Upper lobe of left lung (tissue), 6 donors: ENCODE results near the gene GNPTAB. TPM values are rescaled to one million over a fixed set of nuclear protein-coding genes. Genes with fewer than 3 reads are reported as not detected.

Experiments
- ATAC-seq, 2 donors: fragments of 200-7000 bp; cut with Tn5 transposase; one replicate each; pipeline ENCODE4 v1.9.1; 2022; ENCODE audit warnings: mild to moderate bottlenecking in 2 of 2, moderate library complexity in 2 of 2; ENCODE audit not compliant: low FRiP score in 2 of 2
- DNase-seq, 2 donors: peaks; one replicate each; pipeline ENCODE4 v3.0.0-alpha.2; 2019 to 2020
- H3K27ac ChIP-seq, 4 donors: fragments of 200-600 bp; sonication (generic); one replicate each; pipeline ENCODE4 v1.5.1; 2016 to 2019
- H3K27me3 ChIP-seq, 4 donors: fragments of 200-600 bp; sonication (generic); one replicate each; pipeline ENCODE4 v1.5.1; 2017 to 2019
- H3K36me3 ChIP-seq, 4 donors: fragments of 200-600 bp; sonication (generic); one replicate each; pipeline ENCODE4 v1.5.1; 2016 to 2019
- H3K4me1 ChIP-seq, 4 donors: fragments of 200-600 bp; sonication (generic); one replicate each; pipeline ENCODE4 v1.5.1; 2018 to 2019
- H3K4me3 ChIP-seq, 4 donors: fragments of 200-600 bp; sonication (generic); one replicate each; pipeline ENCODE4 v1.5.1; 2017 to 2019; ENCODE audit warnings: mild to moderate bottlenecking in 2 of 4, moderate library complexity in 1 of 4
- H3K9me3 ChIP-seq, 4 donors: fragments of 200-600 bp; sonication (generic); one replicate each; pipeline ENCODE4 v1.5.1; 2018 to 2019
- EP300 ChIP-seq, 4 donors: sonication (generic); formaldehyde crosslinking; IDR thresholded peaks; one replicate each; pipeline ENCODE4 v1.5.1; 2017; ENCODE audit warnings: antibody characterized with exemption in 4 of 4, control low read depth in 2 of 4
- POLR2A ChIP-seq, 4 donors: fragments of 450-650 bp; IDR thresholded peaks; one replicate each; pipeline ENCODE4 v1.5.1; 2016 to 2017; ENCODE audit warnings: antibody characterized with exemption in 4 of 4, mild to moderate bottlenecking in 2 of 4
- POLR2AphosphoS5 ChIP-seq, 2 donors: sonication (generic); formaldehyde crosslinking; IDR thresholded peaks; one replicate each; pipeline ENCODE4 v1.5.1; 2017; ENCODE audit warnings: antibody characterized with exemption in 2 of 2
- WGBS, 2 donors: methylation state at CpG; one replicate each; pipeline ENCODE4 v1.1.5; 2017 to 2018; 5-methylcytosine and 5-hydroxymethylcytosine counted together
- total RNA-seq, 6 donors: library from RNA; depleted of rRNA in 4 of 6; stranded (reverse); fragments of >200 nt in 4 of 6; gene quantifications; one replicate each; pipeline versions ENCODE4 v1.1.0 to v1.2.1, GENCODE V29; 2016 to 2021
- TF ChIP-seq, protein P1 (sequence below), 6 experiments: fragments of 450-650 bp in 4 of 6; fragments of 200-600 bp in 2 of 6; sonication (generic) in 2 of 6; IDR thresholded peaks; one replicate each; pipeline ENCODE4 v1.5.1; 2016 to 2019; ENCODE audit warnings: antibody characterized with exemption in 6 of 6
- donor health status: DM: no; HTN: no; CAD: no; lungs with moderate emphysema.
- donor health status: DM: no; HTN: yes; CAD: no; lungs with severe emphysema.

The GNPTAB gene
- total RNA-seq, 6 donors from 2014 or later, result 45.8 to 73.3 (median 57.5) TPM

DNA sequence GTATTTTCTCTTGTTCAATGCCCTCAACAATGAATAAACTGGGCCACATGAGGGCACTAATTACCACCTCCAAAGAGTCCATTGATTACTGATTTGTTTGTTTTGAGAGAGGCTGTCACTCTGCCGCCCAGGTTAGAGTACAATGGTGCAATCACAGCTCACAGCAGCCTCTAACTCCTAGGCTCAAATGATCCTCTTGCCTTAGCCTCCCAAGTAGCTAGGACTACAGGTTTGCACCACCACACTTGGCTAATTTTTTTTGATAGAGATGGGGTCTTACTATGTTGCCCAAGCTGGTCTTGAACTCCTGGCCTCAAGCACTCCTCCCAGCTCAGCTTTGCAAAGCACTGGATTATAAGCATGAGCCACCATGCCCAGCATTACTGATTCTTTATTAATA is 63.2 kb downstream of the GNPTAB start:
- no peaks in the 10 kb centered on the region for H3K9me3 ChIP-seq
- no peak overlapping the region for H3K27ac ChIP-seq
- peaks cover 0 to 54% (median 18%) of the 10 kb centered on the region in 4 donors for H3K36me3 ChIP-seq
- ATAC-seq (no peak), DNase-seq (no peak)
- no peaks in the 10 kb centered on the region for H3K4me1 ChIP-seq
- TF ChIP-seq POLR2AphosphoS5 (IDR thresholded peaks at IDR 0.05) (no peak), EP300 (IDR thresholded peaks at IDR 0.05) (no peak), POLR2A (IDR thresholded peaks at IDR 0.05) (no peak)
- TF ChIP-seq, protein P1, sequence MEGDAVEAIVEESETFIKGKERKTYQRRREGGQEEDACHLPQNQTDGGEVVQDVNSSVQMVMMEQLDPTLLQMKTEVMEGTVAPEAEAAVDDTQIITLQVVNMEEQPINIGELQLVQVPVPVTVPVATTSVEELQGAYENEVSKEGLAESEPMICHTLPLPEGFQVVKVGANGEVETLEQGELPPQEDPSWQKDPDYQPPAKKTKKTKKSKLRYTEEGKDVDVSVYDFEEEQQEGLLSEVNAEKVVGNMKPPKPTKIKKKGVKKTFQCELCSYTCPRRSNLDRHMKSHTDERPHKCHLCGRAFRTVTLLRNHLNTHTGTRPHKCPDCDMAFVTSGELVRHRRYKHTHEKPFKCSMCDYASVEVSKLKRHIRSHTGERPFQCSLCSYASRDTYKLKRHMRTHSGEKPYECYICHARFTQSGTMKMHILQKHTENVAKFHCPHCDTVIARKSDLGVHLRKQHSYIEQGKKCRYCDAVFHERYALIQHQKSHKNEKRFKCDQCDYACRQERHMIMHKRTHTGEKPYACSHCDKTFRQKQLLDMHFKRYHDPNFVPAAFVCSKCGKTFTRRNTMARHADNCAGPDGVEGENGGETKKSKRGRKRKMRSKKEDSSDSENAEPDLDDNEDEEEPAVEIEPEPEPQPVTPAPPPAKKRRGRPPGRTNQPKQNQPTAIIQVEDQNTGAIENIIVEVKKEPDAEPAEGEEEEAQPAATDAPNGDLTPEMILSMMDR (IDR thresholded peaks at IDR 0.05), result no peak
- 85 to 100% methylated on average over 1 of the region's 1 CpG for WGBS, 2 donors
- H3K4me3 ChIP-seq, result no peak overlapping the region
- H3K27me3 ChIP-seq, result no peaks in the 10 kb centered on the region

DNA sequence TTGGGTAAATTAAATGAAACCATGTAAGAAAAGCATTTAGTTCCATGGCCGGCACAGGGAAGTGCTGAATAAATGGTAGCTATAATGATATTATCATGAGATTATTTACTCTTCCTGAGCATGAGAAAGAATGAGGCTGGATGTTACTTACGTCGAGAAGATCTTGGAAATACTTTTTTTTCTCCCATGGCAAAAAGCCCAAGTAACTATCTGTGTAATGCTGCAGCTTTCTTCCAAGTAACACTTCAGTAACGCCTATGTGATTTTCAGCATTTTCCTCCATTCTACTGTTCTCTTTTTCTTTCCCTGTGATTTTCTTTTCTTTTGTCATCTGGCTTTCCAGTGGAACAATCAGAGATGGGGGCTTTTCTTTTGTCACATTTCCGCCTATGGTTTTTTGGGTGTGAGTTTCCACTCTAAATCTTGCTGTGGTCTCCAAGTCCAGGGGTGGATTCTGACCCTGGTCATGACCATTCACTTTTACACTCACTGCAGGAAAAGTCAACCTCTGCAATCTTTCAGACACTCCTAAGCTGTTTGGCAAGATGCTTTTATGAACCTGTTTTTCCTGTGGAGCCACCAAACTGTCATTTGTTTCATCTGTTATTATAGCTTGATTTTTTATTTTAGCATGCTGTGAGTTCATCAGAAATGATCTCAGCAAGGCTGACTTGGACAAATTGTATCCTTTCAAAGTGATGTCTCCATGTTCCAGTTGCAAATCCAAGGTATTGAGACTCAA is 66.5 kb downstream of the GNPTAB start:
- TF ChIP-seq EP300 (IDR thresholded peaks at IDR 0.05) (no peak), POLR2AphosphoS5 (IDR thresholded peaks at IDR 0.05) (no peak), POLR2A (IDR thresholded peaks at IDR 0.05) (no peak)
- TF ChIP-seq, protein P1 (IDR thresholded peaks at IDR 0.05), result no peak
- H3K4me1 ChIP-seq, result peaks cover 0 to 11% (median 0%) of the 10 kb centered on the region in 4 donors
- no peak for ATAC-seq
- H3K36me3 ChIP-seq, result peaks cover 2 to 45% (median 8%) of the 10 kb centered on the region in 4 donors
- WGBS, 2 donors, result 64 to 76% methylated on average over 5 of the region's 5 CpGs
- H3K9me3 ChIP-seq, result no peaks in the 10 kb centered on the region
- H3K27me3 ChIP-seq, result no peaks in the 10 kb centered on the region
- no peak overlapping the region for H3K4me3 ChIP-seq
- H3K27ac ChIP-seq, result no peak overlapping the region
- no peak for DNase-seq

- DNase-seq (no peak), ATAC-seq (peak; percentile 77 to 81)
- no peaks in the 10 kb centered on the region for H3K9me3 ChIP-seq
- peaks cover 2 to 44% (median 7%) of the 10 kb centered on the region in 4 donors for H3K36me3 ChIP-seq
- TF ChIP-seq POLR2AphosphoS5 (IDR thresholded peaks at IDR 0.05), result no peak
- H3K4me3 ChIP-seq, result no peak overlapping the region
- no peaks in the 10 kb centered on the region for H3K27me3 ChIP-seq
- WGBS, 2 donors, result 72 to 78% methylated on average over 6 of the region's 6 CpGs
- peaks cover 0 to 11% (median 0%) of the 10 kb centered on the region in 4 donors for H3K4me1 ChIP-seq
- peak overlapping the region in 2 of 4 donors; percentile 8 to 37 for H3K27ac ChIP-seq
Observed at GRCh38 chr12:101763246-101763931, 67.4 kb downstream of the GNPTAB start.

DNA sequence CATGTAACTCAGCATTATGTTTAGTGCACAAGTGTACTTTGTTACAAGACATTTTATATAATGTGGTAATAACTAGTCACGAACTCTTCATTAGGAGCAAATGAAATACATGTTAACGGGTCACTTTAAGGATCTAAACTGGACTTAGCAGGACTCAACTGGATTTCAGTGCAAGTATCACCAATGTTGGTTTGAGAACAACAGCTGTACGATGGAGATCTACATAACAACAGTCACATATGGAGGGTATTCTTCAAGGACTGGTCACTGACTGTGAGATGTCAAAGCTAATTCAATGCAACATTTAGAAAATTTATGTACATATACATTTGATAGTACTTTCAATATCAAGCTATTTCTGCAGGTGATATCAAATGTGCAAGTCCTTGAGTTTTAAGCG is 69.0 kb downstream of the GNPTAB start:
- 86 to 89% methylated on average over 4 of the region's 4 CpGs for WGBS, 2 donors
- DNase-seq, result no peak
- no peak overlapping the region for H3K27ac ChIP-seq

GRCh38 chr12:101761350-101761749 is 69.4 kb downstream of the GNPTAB start:
- ATAC-seq (no peak), DNase-seq (no peak)
- Histone ChIP-seq H3K27me3 (no peaks in the 10 kb centered on the region), H3K4me3 (no peak overlapping the region), H3K36me3 (peaks cover 2 to 48% (median 10%) of the 10 kb centered on the region in 4 donors), H3K9me3 (no peaks in the 10 kb centered on the region), H3K27ac (peak overlapping the region in 1 of 4 donors; percentile 8), H3K4me1 (peaks cover 0 to 11% (median 0%) of the 10 kb centered on the region in 4 donors)
- TF ChIP-seq POLR2A (IDR thresholded peaks at IDR 0.05) (no peak), POLR2AphosphoS5 (IDR thresholded peaks at IDR 0.05) (no peak), EP300 (IDR thresholded peaks at IDR 0.05) (peak in 1 of 4 donors; percentile 71)
- TF ChIP-seq, protein P1 (IDR thresholded peaks at IDR 0.05), result no peak
- 47 to 54% methylated on average over 5 of the region's 5 CpGs for WGBS, 2 donors

More for the DNA sequence above, 69.0 kb downstream of the GNPTAB start:
- Histone ChIP-seq H3K4me3 (no peak overlapping the region), H3K36me3 (peaks cover 2 to 47% (median 11%) of the 10 kb centered on the region in 4 donors), H3K27me3 (no peaks in the 10 kb centered on the region), H3K4me1 (peaks cover 0 to 11% (median 0%) of the 10 kb centered on the region in 4 donors), H3K9me3 (no peaks in the 10 kb centered on the region)
- ATAC-seq, result no peak
- TF ChIP-seq POLR2A (IDR thresholded peaks at IDR 0.05), result no peak
- no peak for TF ChIP-seq POLR2AphosphoS5 (IDR thresholded peaks at IDR 0.05)
- TF ChIP-seq, protein P1 (IDR thresholded peaks at IDR 0.05), result no peak
- TF ChIP-seq EP300 (IDR thresholded peaks at IDR 0.05), result no peak
